ENCODE measurements around the gene PNPLA3. TPM values are rescaled to one million over a fixed set of nuclear protein-coding genes. Genes with fewer than 3 reads are reported as not detected.

PNPLA3 gene
- total RNA-seq, 2 donors from 2014 or later: 0.14 to 0.47 TPM

- DNase-seq (ENCODE audit: low spot score) (no peak), ATAC-seq (no peak)
- Mint-ChIP-seq H3K4me1 (ENCODE audit: low read depth in 2 of 2) (peaks cover 18% of the 10 kb centered on the region in 2 donors), H3K27ac (no peak overlapping the region), H3K9me3 (no peaks in the 10 kb centered on the region), H3K36me3 (peaks cover 5% of the 10 kb centered on the region), H3K4me3 (no peak overlapping the region), H3K27me3 (peaks cover 0 to 12% of the 10 kb centered on the region in 2 donors)
Measured at GRCh38 chr22:43951391-43951790, 27.8 kb downstream of the PNPLA3 start.

DNA sequence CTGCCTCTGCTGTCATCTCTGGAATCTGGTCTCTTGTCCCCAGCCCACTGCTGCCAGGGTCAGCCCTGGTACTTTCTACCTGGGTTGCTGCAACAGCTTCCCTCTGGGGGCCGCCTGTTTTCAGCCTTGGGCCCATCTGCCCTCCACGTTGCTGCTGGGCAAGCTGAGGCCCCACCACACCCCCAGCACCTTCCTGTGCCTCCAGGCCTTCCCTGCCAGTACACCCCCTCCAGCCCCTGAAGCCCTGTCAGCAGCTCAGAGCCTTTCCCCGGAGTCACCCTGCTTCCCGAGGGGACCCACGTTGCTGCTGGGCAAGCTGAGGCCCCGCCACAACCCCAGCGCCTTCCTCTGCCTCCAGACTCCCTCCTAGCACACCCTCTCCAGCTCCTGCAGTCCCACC, 28.4 kb downstream of the PNPLA3 start:
- peaks cover 5% of the 10 kb centered on the region for H3K36me3 Mint-ChIP-seq
- ATAC-seq (no peak), DNase-seq (ENCODE audit: low spot score) (no peak)
- H3K4me1 Mint-ChIP-seq (ENCODE audit: low read depth in 2 of 2): peaks cover 21 to 24% of the 10 kb centered on the region in 2 donors
- H3K9me3 Mint-ChIP-seq: no peaks in the 10 kb centered on the region
- peaks cover 0 to 10% of the 10 kb centered on the region in 2 donors for H3K27me3 Mint-ChIP-seq
- H3K27ac Mint-ChIP-seq: no peak overlapping the region
- H3K4me3 Mint-ChIP-seq: no peak overlapping the region

DNA sequence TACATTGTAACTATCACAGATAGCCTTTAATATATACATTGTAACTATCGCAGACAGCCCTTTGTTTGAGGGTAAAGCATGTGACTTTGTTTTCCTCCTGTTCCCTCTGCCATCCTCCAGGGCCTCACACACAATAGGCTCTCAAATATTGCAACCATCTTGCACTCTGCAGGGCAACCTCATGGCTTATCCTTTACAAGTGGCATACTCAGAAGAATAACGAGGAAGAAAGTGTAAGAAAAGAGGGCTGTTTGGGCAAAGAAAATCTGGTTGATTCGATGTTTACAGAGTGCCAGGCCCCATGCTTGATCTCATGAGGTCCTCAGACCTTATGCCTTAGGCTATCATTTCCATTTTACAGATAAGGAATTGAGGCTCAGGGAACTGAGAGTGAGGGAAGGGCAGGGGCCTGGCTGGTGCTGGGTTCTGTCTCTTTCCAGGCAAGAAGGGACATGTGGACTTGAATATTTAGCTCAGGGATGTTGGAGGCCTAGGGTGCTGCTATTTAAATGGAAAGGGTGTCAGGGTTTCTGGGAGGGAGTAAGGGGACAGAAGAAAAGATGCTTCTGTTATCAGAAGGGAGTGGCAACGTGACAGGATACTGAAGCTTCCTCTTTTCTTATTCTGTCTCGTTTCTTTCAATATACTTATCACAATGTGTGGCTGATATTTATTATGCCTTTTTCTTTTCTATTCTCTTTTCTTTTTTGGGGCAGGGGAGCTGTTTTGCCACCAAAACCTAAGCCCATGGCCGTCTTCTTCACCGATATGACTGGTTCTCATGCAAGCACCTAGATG, 30.6 kb downstream of the PNPLA3 start:
- Mint-ChIP-seq H3K4me1 (ENCODE audit: low read depth in 2 of 2) (peaks cover 27 to 31% of the 10 kb centered on the region in 2 donors), H3K36me3 (peaks cover 10% of the 10 kb centered on the region), H3K27ac (peak overlapping the region; percentile 77 to 79), H3K4me3 (peak overlapping the region; percentile 95), H3K27me3 (peaks cover 0 to 7% of the 10 kb centered on the region in 2 donors), H3K9me3 (no peaks in the 10 kb centered on the region)
- DNase-seq (ENCODE audit: low spot score): no peak
- ATAC-seq: no peak

GRCh38 chr22:43955040-43955882, 31.7 kb downstream of the PNPLA3 start, which contains the start of gene SAMM50:
Gene SAMM50 (plus strand): TSS chr22:43955442. CDS start chr22:43955578, 136 bp downstream.
- H3K27me3 Mint-ChIP-seq: peaks cover 0 to 7% of the 10 kb centered on the region in 2 donors
- H3K9me3 Mint-ChIP-seq: no peaks in the 10 kb centered on the region
- peak within 1 kb of the TSS; percentile 95 for H3K4me3 Mint-ChIP-seq
- peak within 1 kb of the TSS; percentile 77 to 79 for H3K27ac Mint-ChIP-seq
- peak; percentile 98 to 99 for ATAC-seq
- DNase-seq (ENCODE audit: low spot score): peak; percentile 95
- H3K36me3 Mint-ChIP-seq: peaks cover 10% of the 10 kb centered on the region
- peaks cover 28 to 31% of the 10 kb centered on the region in 2 donors for H3K4me1 Mint-ChIP-seq (ENCODE audit: low read depth in 2 of 2)

- DNase-seq (ENCODE audit: low spot score): no peak
- Mint-ChIP-seq H3K27me3 (peaks cover 0 to 7% of the 10 kb centered on the region in 2 donors), H3K27ac (peak overlapping the region; percentile 77 to 79), H3K9me3 (no peaks in the 10 kb centered on the region), H3K36me3 (peaks cover 10% of the 10 kb centered on the region), H3K4me3 (peak overlapping the region; percentile 95), H3K4me1 (ENCODE audit: low read depth in 2 of 2) (peaks cover 28 to 31% of the 10 kb centered on the region in 2 donors)
- no peak for ATAC-seq
Measured at GRCh38 chr22:43955883-43956782, 32.5 kb downstream of the PNPLA3 start.

DNA sequence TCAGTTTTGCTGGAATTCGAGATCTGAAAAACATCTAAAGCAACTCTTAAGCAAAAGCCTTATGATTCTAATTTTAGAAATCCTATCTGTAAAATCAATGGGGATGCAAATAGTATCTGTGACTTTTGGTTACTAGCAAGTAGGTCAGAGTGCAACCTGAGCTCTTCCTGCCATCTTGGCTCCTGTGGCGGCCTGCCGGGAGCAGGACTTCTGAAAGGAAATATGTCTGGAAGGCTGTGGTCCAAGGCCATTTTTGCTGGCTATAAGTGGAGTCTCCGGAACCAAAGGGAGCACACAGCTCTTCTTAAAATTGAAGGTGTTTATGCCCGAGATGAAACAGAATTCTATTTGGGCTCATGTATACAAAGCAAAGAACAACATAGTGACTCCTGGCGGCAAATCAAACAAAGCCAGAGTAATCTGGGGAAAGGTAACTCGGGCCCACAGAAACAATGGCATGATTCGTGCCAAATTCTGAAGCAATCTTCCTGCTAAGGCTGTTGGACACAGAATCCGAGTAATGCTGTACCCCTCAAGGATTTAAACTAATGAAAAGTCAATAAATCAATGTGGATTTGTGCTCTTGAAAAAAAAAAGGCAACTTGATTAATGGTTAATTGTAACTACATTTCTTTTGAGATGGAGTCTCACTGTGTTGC, 33.3 kb downstream of the PNPLA3 start:
- H3K27me3 Mint-ChIP-seq: peaks cover 0 to 2% of the 10 kb centered on the region in 2 donors

GRCh38 chr22:43957871-43958270, 34.3 kb downstream of the PNPLA3 start:
- DNase-seq (ENCODE audit: low spot score) (no peak), ATAC-seq (no peak)
- Mint-ChIP-seq H3K27me3 (no peaks in the 10 kb centered on the region), H3K27ac (no peak overlapping the region), H3K4me1 (ENCODE audit: low read depth in 2 of 2) (peaks cover 28 to 31% of the 10 kb centered on the region in 2 donors), H3K36me3 (peaks cover 10% of the 10 kb centered on the region), H3K4me3 (peak overlapping the region; percentile 46), H3K9me3 (no peaks in the 10 kb centered on the region)

More for the DNA sequence above, 33.3 kb downstream of the PNPLA3 start:
- Mint-ChIP-seq H3K4me3 (peak overlapping the region; percentile 95), H3K9me3 (no peaks in the 10 kb centered on the region), H3K4me1 (ENCODE audit: low read depth in 2 of 2) (peaks cover 28 to 31% of the 10 kb centered on the region in 2 donors), H3K27ac (peak overlapping the region; percentile 77 to 79), H3K36me3 (peaks cover 10% of the 10 kb centered on the region)
- DNase-seq (ENCODE audit: low spot score): no peak
- no peak for ATAC-seq

DNA sequence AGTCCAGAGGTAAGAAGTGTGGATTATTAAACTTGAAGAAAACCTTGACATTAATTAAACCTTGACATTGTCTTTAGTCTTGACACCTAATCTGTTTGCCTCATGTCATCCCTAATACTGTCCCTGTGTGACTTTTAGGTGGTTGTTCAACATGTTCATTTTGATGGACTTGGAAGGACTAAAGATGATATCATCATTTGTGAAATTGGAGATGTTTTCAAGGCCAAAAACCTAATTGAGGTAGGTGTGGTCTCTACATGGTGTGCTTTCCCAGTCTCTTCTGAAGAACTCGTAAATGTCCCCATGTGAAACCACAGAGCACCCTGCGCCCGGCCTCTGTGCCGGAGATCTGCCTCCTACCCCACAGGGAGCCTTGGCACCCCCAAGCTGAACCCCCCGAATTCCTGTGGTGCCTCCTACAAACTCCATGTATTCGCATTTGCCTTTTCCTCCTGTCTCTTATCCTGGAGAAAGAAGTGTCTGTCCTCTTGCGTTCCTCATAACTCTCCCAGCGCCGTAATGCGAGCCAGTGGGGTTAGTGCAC, 40.8 kb downstream of the PNPLA3 start:
- H3K27ac Mint-ChIP-seq: no peak overlapping the region
- peaks cover 2 to 8% of the 10 kb centered on the region in 2 donors for H3K4me1 Mint-ChIP-seq (ENCODE audit: low read depth in 2 of 2)
- no peak for DNase-seq (ENCODE audit: low spot score)
- H3K27me3 Mint-ChIP-seq: no peaks in the 10 kb centered on the region
- H3K9me3 Mint-ChIP-seq: no peaks in the 10 kb centered on the region
- no peak for ATAC-seq
- H3K36me3 Mint-ChIP-seq: peaks cover 24% of the 10 kb centered on the region
- no peak overlapping the region for H3K4me3 Mint-ChIP-seq

DNA sequence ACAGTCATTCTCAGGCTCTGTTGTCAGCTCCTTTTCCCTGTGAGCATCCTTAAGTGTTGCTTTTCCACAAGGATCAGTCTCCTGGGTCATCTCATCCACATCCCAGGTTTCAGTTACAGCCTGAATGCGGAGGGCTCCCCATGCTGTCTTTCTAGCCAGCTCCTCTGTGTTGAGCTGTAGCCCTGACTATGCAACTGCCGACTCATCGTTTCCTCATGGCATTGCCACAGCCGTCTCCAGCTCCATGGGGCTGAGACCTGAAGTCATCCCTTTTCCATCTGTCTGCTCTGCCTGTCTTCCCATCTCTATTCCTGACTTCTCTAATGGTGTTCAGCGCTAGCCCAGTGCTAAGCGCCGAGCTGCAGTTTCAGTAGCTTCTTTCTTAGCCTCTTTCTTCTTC, 43.5 kb downstream of the PNPLA3 start:
- Mint-ChIP-seq H3K4me3 (no peak overlapping the region), H3K27me3 (no peaks in the 10 kb centered on the region), H3K9me3 (no peaks in the 10 kb centered on the region), H3K36me3 (peaks cover 24% of the 10 kb centered on the region), H3K27ac (no peak overlapping the region), H3K4me1 (ENCODE audit: low read depth in 2 of 2) (peaks cover 10 to 12% of the 10 kb centered on the region in 2 donors)
- DNase-seq (ENCODE audit: low spot score) (no peak), ATAC-seq (no peak)

- no peak overlapping the region for H3K4me3 Mint-ChIP-seq
- no peak for ATAC-seq
- H3K4me1 Mint-ChIP-seq (ENCODE audit: low read depth in 2 of 2): peaks cover 10 to 12% of the 10 kb centered on the region in 2 donors
- H3K9me3 Mint-ChIP-seq: no peaks in the 10 kb centered on the region
- H3K27ac Mint-ChIP-seq: no peak overlapping the region
- DNase-seq (ENCODE audit: low spot score): no peak
- no peaks in the 10 kb centered on the region for H3K27me3 Mint-ChIP-seq
- H3K36me3 Mint-ChIP-seq: peaks cover 24% of the 10 kb centered on the region
Measured at GRCh38 chr22:43968614-43969013, 45.0 kb downstream of the PNPLA3 start.

DNA sequence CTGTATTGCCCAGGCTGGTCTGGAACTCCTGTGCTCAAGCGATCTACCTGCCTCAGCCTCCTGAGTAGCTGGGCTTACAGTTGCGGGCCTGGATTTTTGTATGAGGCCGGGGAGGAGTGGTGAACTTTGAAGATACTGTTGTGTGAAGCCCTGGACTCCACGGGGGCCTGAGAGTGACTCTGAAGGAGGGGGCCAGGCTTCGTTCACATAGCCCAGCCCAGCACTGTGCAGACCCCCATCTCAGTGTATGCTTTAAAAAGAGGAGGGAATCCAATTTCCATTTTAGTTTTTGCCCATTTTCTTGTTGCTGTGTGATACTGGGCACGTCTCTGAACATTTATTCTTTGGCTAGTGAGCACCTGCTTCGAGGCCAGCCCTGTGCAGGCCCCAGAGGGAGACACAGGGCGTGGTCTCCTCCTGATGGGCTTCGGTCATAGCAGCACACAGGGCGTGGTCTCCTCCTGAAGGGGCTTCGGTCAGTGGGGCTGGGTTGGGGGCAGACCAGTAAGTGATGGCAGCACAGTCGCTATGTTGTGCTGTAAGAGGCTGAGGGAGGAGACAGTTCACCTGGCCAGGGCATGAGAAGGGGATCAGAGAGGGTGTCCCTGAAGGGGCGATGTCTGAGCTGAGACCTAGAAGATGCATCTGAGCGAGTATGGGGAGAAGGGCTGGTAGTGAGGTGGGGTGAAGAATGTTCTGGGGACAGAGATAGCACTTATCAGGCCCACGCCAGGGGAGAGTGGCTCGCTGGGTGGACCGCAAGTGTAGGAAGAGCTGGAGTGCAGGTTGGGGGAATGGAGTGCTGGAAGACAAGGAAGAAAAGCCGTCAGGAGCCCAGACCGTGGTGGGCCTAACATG, 45.6 kb downstream of the PNPLA3 start:
- ATAC-seq (no peak), DNase-seq (ENCODE audit: low spot score) (no peak)
- H3K36me3 Mint-ChIP-seq: peaks cover 20% of the 10 kb centered on the region
- no peak overlapping the region for H3K27ac Mint-ChIP-seq
- no peaks in the 10 kb centered on the region for H3K9me3 Mint-ChIP-seq
- no peaks in the 10 kb centered on the region for H3K27me3 Mint-ChIP-seq
- peaks cover 10 to 12% of the 10 kb centered on the region in 2 donors for H3K4me1 Mint-ChIP-seq (ENCODE audit: low read depth in 2 of 2)
- H3K4me3 Mint-ChIP-seq: no peak overlapping the region
